Tibial nerve (tissue), 4 donors: ENCODE measurements around the gene REXO1. TPM values are rescaled to one million over a fixed set of nuclear protein-coding genes. Genes with fewer than 3 reads are reported as not detected.
"Not testable (repeated sequence)": the region's sequence is repeated elsewhere in the genome, so short reads cannot be mapped to it uniquely, and the experiment has no call there.

Source experiments
- DNase-seq, 2 donors: peaks; one replicate each; pipeline ENCODE4 v3.0.0-alpha.2; 2019; ENCODE audit warnings: low spot score in 2 of 2
- H3K27ac ChIP-seq, 4 donors: fragments of 200-600 bp; sonication (generic) in 3 of 4; one replicate each; pipeline ENCODE4 v1.5.1; 2017 to 2019; ENCODE audit warnings: mild to moderate bottlenecking in 1 of 4
- H3K27me3 ChIP-seq, 2 donors: fragments of 200-600 bp; sonication (generic) in 1 of 2; one replicate each; pipeline versions ENCODE4 v1.5.1 to v1.6.0; 2017 to 2019
- H3K36me3 ChIP-seq, 3 donors: fragments of 200-600 bp; sonication (generic); one replicate each; pipeline ENCODE4 v1.5.1; 2018 to 2019
- H3K4me1 ChIP-seq, 4 donors: fragments of 200-600 bp; sonication (generic) in 3 of 4; one replicate each; pipeline ENCODE4 v1.5.1; 2017 to 2019
- H3K4me3 ChIP-seq, 4 donors: fragments of 200-600 bp; sonication (generic) in 3 of 4; one replicate each; pipeline ENCODE4 v1.5.1; 2017 to 2019; ENCODE audit warnings: mild to moderate bottlenecking in 1 of 4, moderate library complexity in 1 of 4
- H3K9me3 ChIP-seq, 4 donors: fragments of 200-600 bp; sonication (generic) in 3 of 4; one replicate each; pipeline ENCODE4 v1.5.1; 2017 to 2019
- CTCF ChIP-seq, 5 experiments: fragments of 200-600 bp in 3 of 5; fragments of 450-650 bp in 2 of 5; sonication (generic) in 3 of 5; IDR thresholded peaks; one replicate each; pipeline ENCODE4 v1.5.1; 2016 to 2019; ENCODE audit warnings: antibody characterized with exemption in 5 of 5, mild to moderate bottlenecking in 3 of 5, moderate library complexity in 2 of 5
- EP300 ChIP-seq, 2 donors: sonication (generic); formaldehyde crosslinking; IDR thresholded peaks; one replicate each; pipeline ENCODE4 v1.6.1; 2017; ENCODE audit warnings: antibody characterized with exemption in 2 of 2, mild to moderate bottlenecking in 1 of 2
- POLR2A ChIP-seq, 2 donors: fragments of 450-650 bp; IDR thresholded peaks; one replicate each; pipeline ENCODE4 v1.6.1; 2017; ENCODE audit warnings: antibody characterized with exemption in 2 of 2, mild to moderate bottlenecking in 2 of 2, moderate library complexity in 2 of 2
- WGBS, 2 donors: methylation state at CpG; one replicate each; pipeline ENCODE4 v1.1.5; 2018; 5-methylcytosine and 5-hydroxymethylcytosine counted together
- total RNA-seq, 4 donors: library from RNA; depleted of rRNA; stranded (reverse); fragments of >200 nt; gene quantifications; one replicate each; pipeline ENCODE4 v1.1.0, GENCODE V29; 2016

Gene REXO1
- total RNA-seq, 4 donors from 2014 or later = 17.9 to 87.3 (median 31.1) TPM

DNA sequence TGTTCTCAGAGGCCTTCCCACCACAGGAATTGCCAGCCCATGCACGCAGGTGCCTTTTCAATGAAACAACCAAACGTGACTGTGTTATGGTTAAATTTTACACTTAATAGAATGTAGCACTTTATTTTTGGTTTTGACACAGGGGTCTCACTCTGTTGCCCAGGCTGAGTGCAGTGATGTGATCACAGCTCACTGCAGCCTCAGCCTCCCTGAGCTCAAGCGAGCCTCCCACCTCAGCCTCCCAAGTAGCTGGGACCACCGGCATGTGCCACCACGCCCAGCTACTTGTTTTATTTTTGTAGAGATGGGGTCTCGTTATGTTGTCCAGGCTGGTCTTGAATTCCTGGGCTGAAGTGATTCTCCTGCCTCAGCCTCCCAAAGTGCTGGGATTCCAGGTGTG is 43.4 kb downstream of the REXO1 start:
- no peak overlapping the region for H3K27ac ChIP-seq
- 88 to 89% methylated on average over 6 of the region's 6 CpGs for WGBS, 2 donors
- H3K27me3 ChIP-seq = no peaks in the 10 kb centered on the region
- no peak for DNase-seq
- H3K9me3 ChIP-seq = no peaks in the 10 kb centered on the region
- TF ChIP-seq CTCF (IDR thresholded peaks at IDR 0.05) (no peak), EP300 (IDR thresholded peaks at IDR 0.05) (no peak), POLR2A (IDR thresholded peaks at IDR 0.05) (no peak)
- H3K4me3 ChIP-seq = no peak overlapping the region
- no peaks in the 10 kb centered on the region for H3K36me3 ChIP-seq
- no peaks in the 10 kb centered on the region for H3K4me1 ChIP-seq

DNA sequence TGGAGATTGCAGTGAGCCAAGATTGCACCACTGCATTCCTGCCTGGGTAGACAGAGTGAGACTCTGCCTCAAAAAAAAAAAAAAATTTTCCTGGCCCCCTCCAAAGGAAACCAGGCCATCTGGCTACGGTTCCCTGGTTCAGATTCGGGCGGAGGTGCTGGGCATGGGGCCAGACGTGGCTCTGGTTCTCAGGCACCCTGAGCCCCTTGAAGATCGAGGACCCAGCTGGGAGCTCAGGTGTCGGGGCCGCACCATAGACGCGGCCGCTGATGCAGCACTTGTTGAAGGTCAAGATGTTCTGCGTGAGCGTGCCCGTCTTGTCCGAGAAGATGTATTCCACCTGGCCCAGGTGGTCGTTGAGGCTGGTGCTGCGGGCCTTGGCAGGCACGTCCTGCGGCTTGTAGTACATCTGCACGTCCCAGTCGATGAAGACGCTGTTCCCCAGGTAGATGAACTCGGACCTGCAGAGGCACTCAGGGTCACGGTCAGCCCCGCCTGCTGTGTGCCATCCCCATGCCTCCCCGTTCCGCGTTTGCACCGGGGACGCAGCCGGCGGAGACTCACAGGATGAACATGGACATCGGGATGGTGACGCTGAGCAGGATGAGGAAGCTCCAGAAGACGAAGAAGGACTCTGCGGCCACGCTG is 48.5 kb downstream of the REXO1 start:
- Histone ChIP-seq H3K4me3 (no peak overlapping the region), H3K9me3 (no peaks in the 10 kb centered on the region), H3K27me3 (peaks cover 0 to 18% of the 10 kb centered on the region in 2 donors), H3K27ac (no peak overlapping the region), H3K4me1 (peaks cover 0 to 8% (median 0%) of the 10 kb centered on the region in 4 donors), H3K36me3 (no peaks in the 10 kb centered on the region)
- TF ChIP-seq POLR2A (IDR thresholded peaks at IDR 0.05) = no peak
- TF ChIP-seq EP300 (IDR thresholded peaks at IDR 0.05) = no peak
- no peak for TF ChIP-seq CTCF (IDR thresholded peaks at IDR 0.05)
- no peak for DNase-seq
- WGBS, 2 donors = 83 to 85% methylated on average over 26 to 32 of the region's 36 CpGs

DNA sequence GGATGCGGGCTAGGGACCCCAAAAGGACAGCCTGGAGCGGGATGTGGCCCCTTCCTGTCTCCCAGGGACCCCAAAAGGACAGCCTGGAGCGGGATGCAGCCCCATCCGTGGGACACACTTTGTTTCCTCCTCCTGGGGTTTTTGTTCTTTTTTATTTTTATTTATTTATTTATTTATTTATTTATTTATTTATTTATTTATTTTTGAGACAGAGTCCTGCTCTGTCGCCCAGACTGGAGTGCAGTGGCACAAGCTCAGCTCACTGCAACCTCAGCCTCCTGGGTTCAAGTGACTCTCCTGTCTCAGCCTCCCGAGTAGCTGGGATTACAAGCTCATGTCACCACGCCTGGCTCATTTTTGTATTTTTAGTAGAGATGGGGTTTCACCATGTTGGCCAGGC is 51.0 kb downstream of the REXO1 start:
- not testable (repeated sequence) for H3K27ac ChIP-seq, H3K9me3 ChIP-seq, H3K4me1 ChIP-seq, H3K4me3 ChIP-seq, DNase-seq, H3K36me3 ChIP-seq
- peaks cover 0 to 18% of the 10 kb centered on the region in 2 donors for H3K27me3 ChIP-seq
- 93 to 96% methylated on average over 7 of the region's 7 CpGs for WGBS, 2 donors

DNA sequence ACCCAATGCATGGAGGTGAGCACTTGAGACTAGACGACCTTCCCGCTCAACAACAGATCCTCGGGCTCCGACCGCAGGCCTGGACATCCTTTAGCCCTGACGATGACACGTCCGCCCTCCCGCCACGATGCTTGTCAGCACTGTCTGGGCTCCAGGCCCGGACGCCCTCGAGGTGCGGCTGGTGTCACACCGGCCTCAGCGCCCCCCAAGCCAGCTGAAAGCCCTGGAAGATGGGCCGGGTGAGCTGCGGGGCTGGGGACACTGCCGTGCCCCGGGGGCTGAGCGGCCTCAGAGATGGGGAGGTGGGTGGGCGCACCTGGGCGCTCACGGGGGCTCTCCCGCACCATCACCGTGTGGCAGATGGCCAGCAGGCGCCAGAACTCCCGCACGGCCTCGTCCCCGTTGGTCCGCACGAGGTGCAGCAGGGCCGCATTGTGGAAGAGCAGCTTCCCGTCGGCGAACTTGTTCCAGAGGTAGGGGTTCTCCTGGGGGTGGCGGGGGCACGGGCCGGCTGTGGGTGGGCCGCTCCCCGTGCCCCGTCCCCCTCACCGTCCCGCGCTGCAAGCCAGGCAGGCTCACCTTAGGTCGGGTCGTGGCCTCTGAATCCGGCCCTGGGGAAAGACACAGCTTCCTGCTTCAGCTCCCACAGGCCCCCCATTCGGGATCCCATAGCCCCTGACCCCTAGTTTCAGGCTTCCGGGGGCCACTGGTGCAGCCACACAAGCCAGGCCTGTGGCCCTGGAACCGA is 51.7 kb downstream of the REXO1 start:
- no peaks in the 10 kb centered on the region for H3K36me3 ChIP-seq
- no peak overlapping the region for H3K4me3 ChIP-seq
- no peak overlapping the region for H3K27ac ChIP-seq
- peaks cover 0 to 8% (median 0%) of the 10 kb centered on the region in 4 donors for H3K4me1 ChIP-seq
- H3K27me3 ChIP-seq = peaks cover 0 to 18% of the 10 kb centered on the region in 2 donors
- 52 to 62% methylated on average over 25 to 32 of the region's 52 CpGs for WGBS, 2 donors
- DNase-seq = no peak
- H3K9me3 ChIP-seq = no peaks in the 10 kb centered on the region
- no peak for TF ChIP-seq EP300 (IDR thresholded peaks at IDR 0.05)
- no peak for TF ChIP-seq POLR2A (IDR thresholded peaks at IDR 0.05)
- no peak for TF ChIP-seq CTCF (IDR thresholded peaks at IDR 0.05)

GRCh38 chr19:1794424-1795172 is 53.7 kb downstream of the REXO1 start:
- H3K4me1 ChIP-seq = peaks cover 0 to 11% (median 0%) of the 10 kb centered on the region in 4 donors
- WGBS, 2 donors = 81 to 82% methylated on average over 20 of the region's 20 CpGs
- H3K36me3 ChIP-seq = no peaks in the 10 kb centered on the region
- no peaks in the 10 kb centered on the region for H3K9me3 ChIP-seq
- no peak overlapping the region for H3K27ac ChIP-seq
- TF ChIP-seq CTCF (IDR thresholded peaks at IDR 0.05) (no peak), POLR2A (IDR thresholded peaks at IDR 0.05) (no peak), EP300 (IDR thresholded peaks at IDR 0.05) (no peak)
- peaks cover 0 to 30% of the 10 kb centered on the region in 2 donors for H3K27me3 ChIP-seq
- DNase-seq = no peak
- H3K4me3 ChIP-seq = no peak overlapping the region
